ENCODE data around the gene KRTAP10-3.
A peak's percentile ranks its signal among the peaks of the same experiment; 100 is the strongest.

KRTAP10-3 gene

GRCh38 chr21:44511219-44511937 lies 47.2 kb downstream of the KRTAP10-3 start:
- no peak for TF ChIP-seq CTCF (IDR thresholded peaks at IDR 0.05; ENCODE audit: low read depth, low read length)
- H3K4me3 ChIP-seq (replicated peaks in 1 of 2; ENCODE audit: low read depth in 2 of 2, low read length in 2 of 2) = no peak overlapping the region
- no peak for DNase-seq (ENCODE audit: low read depth in 2 of 2)

- peak; percentile 32 to 41 for DNase-seq (ENCODE audit: low read depth in 2 of 2)
- H3K4me3 ChIP-seq (replicated peaks in 1 of 2; ENCODE audit: low read depth in 2 of 2, low read length in 2 of 2) = no peak overlapping the region
- TF ChIP-seq CTCF (IDR thresholded peaks at IDR 0.05; ENCODE audit: low read depth, low read length) = peak; percentile 77
Observed at GRCh38 chr21:44510508-44511218, 47.9 kb downstream of the KRTAP10-3 start.

- DNase-seq (ENCODE audit: low read depth in 2 of 2) = no peak
- TF ChIP-seq CTCF (IDR thresholded peaks at IDR 0.05; ENCODE audit: low read depth, low read length) = no peak
- no peak overlapping the region for H3K4me3 ChIP-seq (replicated peaks in 1 of 2; ENCODE audit: low read depth in 2 of 2, low read length in 2 of 2)
Observed at GRCh38 chr21:44510109-44510507, 48.5 kb downstream of the KRTAP10-3 start.

- no peak for DNase-seq (ENCODE audit: low read depth in 2 of 2)
- H3K4me3 ChIP-seq (replicated peaks in 1 of 2; ENCODE audit: low read depth in 2 of 2, low read length in 2 of 2) = no peak overlapping the region
- TF ChIP-seq CTCF (IDR thresholded peaks at IDR 0.05; ENCODE audit: low read depth, low read length) = no peak
Observed at GRCh38 chr21:44509539-44509938, 49.1 kb downstream of the KRTAP10-3 start.

- TF ChIP-seq CTCF (IDR thresholded peaks at IDR 0.05; ENCODE audit: low read depth, low read length) = no peak
- DNase-seq (ENCODE audit: low read depth in 2 of 2) = no peak
- no peak overlapping the region for H3K4me3 ChIP-seq (replicated peaks in 1 of 2; ENCODE audit: low read depth in 2 of 2, low read length in 2 of 2)
Observed at GRCh38 chr21:44508711-44509445, 49.7 kb downstream of the KRTAP10-3 start.

- no peak for DNase-seq (ENCODE audit: low read depth in 2 of 2)
- H3K4me3 ChIP-seq (replicated peaks in 1 of 2; ENCODE audit: low read depth in 2 of 2, low read length in 2 of 2) = no peak overlapping the region
- TF ChIP-seq CTCF (IDR thresholded peaks at IDR 0.05; ENCODE audit: low read depth, low read length) = no peak
Observed at GRCh38 chr21:44508426-44508710, 50.2 kb downstream of the KRTAP10-3 start.

Data from cardiac fibroblast (primary cell).